HCT116 (cell line): ENCODE data around the gene GFOD2. TPM values are rescaled to one million over a fixed set of nuclear protein-coding genes. Genes with fewer than 3 reads are reported as not detected.

Experiments used
- ATAC-seq: fragments of 200-7000 bp; cut with Tn5 transposase; 2 replicates; pipeline ENCODE4 v1.9.1; 2020; ENCODE audit warnings: mild to moderate bottlenecking, moderate library complexity
- BruUV-seq: library from RNA; stranded (reverse); fragments of 400-500 nt; replicated peaks from 2 replicates; lab custom pipeline; 2021; lab: Mats Ljungman, UMichigan
- CTCF ChIA-PET: fragments of 300-600 bp; sonication (Branson Sonifier 250); formaldehyde crosslinking; loops from one replicate; lab custom pipeline; 2021; ENCODE audit warnings: antibody characterized with exemption; lab: Charles Lee
- POLR2A ChIA-PET: fragments of 300-600, 350-600 bp; sonication (Branson Sonifier 250); formaldehyde crosslinking; loops from one replicate; lab custom pipeline; 2021; ENCODE audit warnings: antibody characterized with exemption; lab: Charles Lee
- RAD21 ChIA-PET, 2 experiments: fragments of 300-600 bp; sonication (Branson Sonifier 250); formaldehyde crosslinking; loops; one replicate each; lab custom pipeline; 2023; ENCODE audit warnings: low total read pairs in 2 of 2; ENCODE audit not compliant: uncharacterized antibody in 2 of 2, unreplicated experiment in 2 of 2, low non-redundant PET in 1 of 2; lab: Charles Lee
- DNase-seq: peaks from one replicate; pipeline ENCODE4 v3.0.0-alpha.2; 2010; ENCODE audit warnings: low read depth, low spot score
- H2AFZ ChIP-seq: fragments of 200-600 bp; shearing (Covaris generic), sonication (generic); 2 replicates; pipeline ENCODE4 v1.6.1; 2017; ENCODE audit warnings: low read depth, mixed run types, mixed read lengths, antibody characterized with exemption, low read length; ENCODE audit not compliant: poor library complexity, severe bottlenecking
- H3K27ac ChIP-seq: 2 replicates; pipeline ENCODE4 v1.5.1; 2012; ENCODE audit warnings: low read depth, low read length
- H3K27me3 ChIP-seq: fragments of 200-600 bp; sonication (generic); 2 replicates; pipeline ENCODE4 v1.6.1; 2016; ENCODE audit warnings: mixed run types, low read length, mixed read lengths; ENCODE audit not compliant: insufficient read depth
- H3K36me3 ChIP-seq, 2 experiments: fragments of 200-500 bp in 1 of 2; fragments of 200-600 bp in 1 of 2; sonication (Bioruptor generic) in 1 of 2; sonication (generic) in 1 of 2; 2 replicates each; pipeline versions ENCODE4 v1.5.1 to v1.6.1; 2014 to 2016; ENCODE audit warnings: low read length in 2 of 2, inconsistent platforms in 1 of 2, mixed read lengths in 1 of 2, mixed run types in 1 of 2; ENCODE audit not compliant: insufficient read depth in 2 of 2, control insufficient read depth in 1 of 2
- H3K4me1 ChIP-seq, 2 experiments: fragments of 200-600 bp in 1 of 2; sonication (generic) in 1 of 2; 2 replicates each; pipeline versions ENCODE4 v1.5.1 to v1.6.1; 2012 to 2017; ENCODE audit warnings: low read length in 2 of 2, inconsistent platforms in 1 of 2, mild to moderate bottlenecking in 1 of 2, mixed read lengths in 1 of 2, mixed run types in 1 of 2, moderate library complexity in 1 of 2; ENCODE audit not compliant: insufficient read depth in 2 of 2, control insufficient read depth in 1 of 2
- H3K4me2 ChIP-seq: fragments of 200-600 bp; sonication (generic); 2 replicates; pipeline ENCODE4 v1.6.1; 2017; ENCODE audit warnings: mixed run types, low read length, mixed read lengths
- H3K4me3 ChIP-seq, 2 experiments: fragments of 200-600 bp in 1 of 2; sonication (generic) in 1 of 2; replicated peaks in 1 of 2; 2 replicates each; pipeline ENCODE4 v1.5.1; 2011 to 2016; ENCODE audit warnings: low read length in 2 of 2, control low read depth in 1 of 2, low read depth in 1 of 2, mild to moderate bottlenecking in 1 of 2, mixed read lengths in 1 of 2, mixed run types in 1 of 2
- H3K79me2 ChIP-seq: fragments of 200-600 bp; sonication (generic); 2 replicates; pipeline ENCODE4 v1.6.1; 2017; ENCODE audit warnings: mild to moderate bottlenecking, mixed run types, low read length, moderate library complexity, mixed read lengths; ENCODE audit not compliant: insufficient read depth
- H3K9ac ChIP-seq: fragments of 200-600 bp; sonication (generic); 2 replicates; pipeline ENCODE4 v1.6.1; 2016; ENCODE audit warnings: low read length, mixed read lengths
- H3K9me2 ChIP-seq: fragments of 200-600 bp; sonication (generic), shearing (Covaris generic); 2 replicates; pipeline ENCODE4 v1.6.1; 2017; ENCODE audit warnings: mixed run types, mild to moderate bottlenecking, moderate library complexity; ENCODE audit not compliant: insufficient read depth
- H3K9me3 ChIP-seq, 2 experiments: fragments of 200-500 bp in 1 of 2; fragments of 200-600 bp in 1 of 2; sonication (Bioruptor generic) in 1 of 2; sonication (generic) in 1 of 2; 2 replicates each; pipeline ENCODE4 v1.6.1; 2014 to 2017; ENCODE audit warnings: low read length in 2 of 2, mixed read lengths in 2 of 2, inconsistent platforms in 1 of 2, low read depth in 1 of 2, mild to moderate bottlenecking in 1 of 2, mixed run types in 1 of 2, moderate library complexity in 1 of 2; ENCODE audit not compliant: control insufficient read depth in 1 of 2, insufficient read depth in 1 of 2
- H4K20me1 ChIP-seq: fragments of 200-600 bp; sonication (generic), shearing (Covaris generic); 2 replicates; pipeline ENCODE4 v1.6.1; 2017; ENCODE audit warnings: mixed run types, mild to moderate bottlenecking, moderate library complexity; ENCODE audit not compliant: insufficient read depth
- CTCF ChIP-seq, 3 experiments: fragments of 200-600 bp in 1 of 3; sonication (generic) in 1 of 3; IDR thresholded peaks in 2 of 3; conservative IDR thresholded peaks in 1 of 3; 2 replicates each; pipeline ENCODE4 v1.5.1; 2012 to 2017; ENCODE audit warnings: low read depth in 2 of 3, low read length in 2 of 3, antibody characterized with exemption in 1 of 3, borderline replicate concordance in 1 of 3, control low read depth in 1 of 3, mild to moderate bottlenecking in 1 of 3, mixed read lengths in 1 of 3, mixed run types in 1 of 3, moderate library complexity in 1 of 3; ENCODE audit not compliant: insufficient read depth in 1 of 3
- RAD21 ChIP-seq: IDR thresholded peaks from 2 replicates; pipeline ENCODE4 v1.6.1; 2012; ENCODE audit warnings: low read depth, mild to moderate bottlenecking
- ZNF274 ChIP-seq: fragments of 200-500 bp; sonication (Bioruptor generic); IDR thresholded peaks from 2 replicates; pipeline ENCODE4 v1.6.1; 2014; ENCODE audit warnings: mild to moderate bottlenecking, low read depth, low read length, inconsistent platforms
- intact Hi-C: fragments of 100-400 bp; cut with micrococcal nuclease; formaldehyde crosslinking; loops from 2 replicates; pipeline ENCODE4 v1.10.0; 2022
- total RNA-seq: library from RNA; stranded (reverse); gene quantifications from one replicate; pipeline ENCODE4 v1.2.1, GENCODE V29; 2021; ENCODE audit not compliant: unreplicated experiment

Gene GFOD2
- total RNA-seq, 1 experiment from 2014 or later = 17.4 TPM

- Histone ChIP-seq H3K4me3 (no peak overlapping the region), H3K9me2 (no peaks in the 10 kb centered on the region), H3K27ac (no peak overlapping the region), H3K27me3 (no peaks in the 10 kb centered on the region), H3K9ac (no peak overlapping the region), H4K20me1 (no peaks in the 10 kb centered on the region), H3K9me3 (no peaks in the 10 kb centered on the region), H3K4me1 (peaks cover 0 to 10% of the 10 kb centered on the region in 2 experiments; a peak in 2 of 4 replicates), H3K79me2 (no peaks in the 10 kb centered on the region), H2AFZ (no peak overlapping the region), H3K36me3 (no peaks in the 10 kb centered on the region), H3K4me2 (peak overlapping the region; percentile 23; the same call in 1 of the 2 replicates)
- intact Hi-C loops = loop anchor here (1.0 to 5.0 kb wide), 4 partner anchors 134 to 369 kb away; partner anchors contain the start of genes RANBP10 and TSNAXIP1
- peak; percentile 63 for ATAC-seq
- ChIA-PET CTCF (interaction anchor here (0.6 to 5.0 kb wide), 20 partner anchors 10 to 368 kb away, joined by 3 to 21 read pairs (median 4); partner anchors contain the start of genes ACD, GFOD2, NRN1L and PARD6A), RAD21 (interaction anchor here in 1 of 2 experiments (1.3 kb wide), 1 partner anchor 134 kb away, joined by 3 read pairs; the partner anchor contains the start of genes RANBP10 and TSNAXIP1), POLR2A (no interaction called here)
- TF ChIP-seq RAD21 (peak; percentile 93), ZNF274 (no peak), CTCF (IDR thresholded peaks at IDR 0.05 in 2 of 3, conservative IDR thresholded peaks at IDR 0.05 in 1 of 3; ENCODE audit: borderline replicate concordance in 1 of 3, insufficient read depth in 1 of 3, low read depth in 2 of 3, low read length in 2 of 3) (peak; percentile 78 to 92 (median 90); a peak in 5 of 6 replicates)
- peak; percentile 42 for DNase-seq
- no TSS peak for BruUV-seq
Observed at GRCh38 chr16:67672739-67673662, 46.1 kb downstream of the GFOD2 start.
